ENCODE measurements around the gene CEBPG.

The CEBPG gene

GRCh38 chr19:33392341-33393285, 19.1 kb downstream of the CEBPG start:
- no peaks in the 10 kb centered on the region for H3K9me3 ChIP-seq (ENCODE audit: control insufficient read depth in 5 of 5, low read length in 5 of 5)
- H3K27ac ChIP-seq (ENCODE audit: low read depth, low read length) = peak overlapping the region; percentile 63
- no peaks in the 10 kb centered on the region for H3K27me3 ChIP-seq (ENCODE audit: control insufficient read depth in 5 of 5, insufficient read depth in 4 of 5, low read length in 5 of 5)
- H3K36me3 ChIP-seq (ENCODE audit: control insufficient read depth in 5 of 5, insufficient read depth in 5 of 5, low read length in 5 of 5) = peaks cover 0 to 11% (median under 1%) of the 10 kb centered on the region in 5 donors
- no peak overlapping the region for H3K4me3 ChIP-seq (ENCODE audit: low read depth in 1 of 5, low read length in 5 of 5)
- peaks cover 33 to 98% (median 97%) of the 10 kb centered on the region in 5 donors for H3K4me1 ChIP-seq (ENCODE audit: control insufficient read depth in 5 of 5, insufficient read depth in 5 of 5, low read length in 5 of 5)
- no peak overlapping the region for H3K9ac ChIP-seq (ENCODE audit: low read length in 5 of 5)

- Histone ChIP-seq H3K36me3 (ENCODE audit: control insufficient read depth in 5 of 5, insufficient read depth in 5 of 5, low read length in 5 of 5) (peaks cover 0 to 7% (median 0%) of the 10 kb centered on the region in 5 donors), H3K4me3 (ENCODE audit: low read depth in 1 of 5, low read length in 5 of 5) (peak overlapping the region in 1 of 5 donors; percentile 38), H3K4me1 (ENCODE audit: control insufficient read depth in 5 of 5, insufficient read depth in 5 of 5, low read length in 5 of 5) (peaks cover 28 to 98% (median 95%) of the 10 kb centered on the region in 5 donors), H3K9ac (ENCODE audit: low read length in 5 of 5) (peak overlapping the region in 1 of 5 donors; percentile 51), H3K27me3 (ENCODE audit: control insufficient read depth in 5 of 5, insufficient read depth in 4 of 5, low read length in 5 of 5) (no peaks in the 10 kb centered on the region), H3K9me3 (ENCODE audit: control insufficient read depth in 5 of 5, low read length in 5 of 5) (no peaks in the 10 kb centered on the region), H3K27ac (ENCODE audit: low read depth, low read length) (peak overlapping the region; percentile 63)
Measured at GRCh38 chr19:33393286-33394005, 19.9 kb downstream of the CEBPG start.

GRCh38 chr19:33394006-33394722, 20.7 kb downstream of the CEBPG start:
- Histone ChIP-seq H3K9ac (ENCODE audit: low read length in 5 of 5) (peak overlapping the region in 1 of 5 donors; percentile 51), H3K4me3 (ENCODE audit: low read depth in 1 of 5, low read length in 5 of 5) (peak overlapping the region in 1 of 5 donors; percentile 38), H3K27ac (ENCODE audit: low read depth, low read length) (peak overlapping the region; percentile 63), H3K27me3 (ENCODE audit: control insufficient read depth in 5 of 5, insufficient read depth in 4 of 5, low read length in 5 of 5) (no peaks in the 10 kb centered on the region), H3K36me3 (ENCODE audit: control insufficient read depth in 5 of 5, insufficient read depth in 5 of 5, low read length in 5 of 5) (peaks cover 0 to 7% (median 0%) of the 10 kb centered on the region in 5 donors), H3K4me1 (ENCODE audit: control insufficient read depth in 5 of 5, insufficient read depth in 5 of 5, low read length in 5 of 5) (peaks cover 25 to 90% (median 87%) of the 10 kb centered on the region in 5 donors), H3K9me3 (ENCODE audit: control insufficient read depth in 5 of 5, low read length in 5 of 5) (no peaks in the 10 kb centered on the region)

- Histone ChIP-seq H3K36me3 (ENCODE audit: control insufficient read depth in 5 of 5, insufficient read depth in 5 of 5, low read length in 5 of 5) (peaks cover 0 to 13% (median 0%) of the 10 kb centered on the region in 5 donors), H3K9ac (ENCODE audit: low read length in 5 of 5) (peak overlapping the region in 1 of 5 donors; percentile 42), H3K4me1 (ENCODE audit: control insufficient read depth in 5 of 5, insufficient read depth in 5 of 5, low read length in 5 of 5) (peaks cover 25 to 83% (median 80%) of the 10 kb centered on the region in 5 donors), H3K27me3 (ENCODE audit: control insufficient read depth in 5 of 5, insufficient read depth in 4 of 5, low read length in 5 of 5) (no peaks in the 10 kb centered on the region), H3K27ac (ENCODE audit: low read depth, low read length) (peak overlapping the region; percentile 63), H3K4me3 (ENCODE audit: low read depth in 1 of 5, low read length in 5 of 5) (peak overlapping the region in 1 of 5 donors; percentile 4), H3K9me3 (ENCODE audit: control insufficient read depth in 5 of 5, low read length in 5 of 5) (no peaks in the 10 kb centered on the region)
Measured at GRCh38 chr19:33394723-33395560, 21.4 kb downstream of the CEBPG start.

- Histone ChIP-seq H3K27ac (ENCODE audit: low read depth, low read length) (peak overlapping the region; percentile 63), H3K36me3 (ENCODE audit: control insufficient read depth in 5 of 5, insufficient read depth in 5 of 5, low read length in 5 of 5) (peaks cover 0 to 17% (median 1%) of the 10 kb centered on the region in 5 donors), H3K27me3 (ENCODE audit: control insufficient read depth in 5 of 5, insufficient read depth in 4 of 5, low read length in 5 of 5) (no peaks in the 10 kb centered on the region), H3K9me3 (ENCODE audit: control insufficient read depth in 5 of 5, low read length in 5 of 5) (no peaks in the 10 kb centered on the region), H3K4me3 (ENCODE audit: low read depth in 1 of 5, low read length in 5 of 5) (peak overlapping the region in 1 of 5 donors; percentile 23), H3K4me1 (ENCODE audit: control insufficient read depth in 5 of 5, insufficient read depth in 5 of 5, low read length in 5 of 5) (peaks cover 22 to 73% (median 71%) of the 10 kb centered on the region in 5 donors), H3K9ac (ENCODE audit: low read length in 5 of 5) (no peak overlapping the region)
Measured at GRCh38 chr19:33395561-33396550, 22.3 kb downstream of the CEBPG start.

GRCh38 chr19:33396701-33397535, 23.4 kb downstream of the CEBPG start:
- H3K27me3 ChIP-seq (ENCODE audit: control insufficient read depth in 5 of 5, insufficient read depth in 4 of 5, low read length in 5 of 5) = no peaks in the 10 kb centered on the region
- H3K9me3 ChIP-seq (ENCODE audit: control insufficient read depth in 5 of 5, low read length in 5 of 5) = no peaks in the 10 kb centered on the region
- no peak overlapping the region for H3K27ac ChIP-seq (ENCODE audit: low read depth, low read length)
- H3K4me1 ChIP-seq (ENCODE audit: control insufficient read depth in 5 of 5, insufficient read depth in 5 of 5, low read length in 5 of 5) = peaks cover 17 to 63% (median 61%) of the 10 kb centered on the region in 5 donors
- peaks cover 0 to 22% (median 6%) of the 10 kb centered on the region in 5 donors for H3K36me3 ChIP-seq (ENCODE audit: control insufficient read depth in 5 of 5, insufficient read depth in 5 of 5, low read length in 5 of 5)
- peak overlapping the region in 1 of 5 donors; percentile 14 for H3K9ac ChIP-seq (ENCODE audit: low read length in 5 of 5)
- peak overlapping the region in 2 of 5 donors; percentile 18 to 26 for H3K4me3 ChIP-seq (ENCODE audit: low read depth in 1 of 5, low read length in 5 of 5)

GRCh38 chr19:33397536-33398360, 24.2 kb downstream of the CEBPG start:
- no peaks in the 10 kb centered on the region for H3K27me3 ChIP-seq (ENCODE audit: control insufficient read depth in 5 of 5, insufficient read depth in 4 of 5, low read length in 5 of 5)
- H3K4me1 ChIP-seq (ENCODE audit: control insufficient read depth in 5 of 5, insufficient read depth in 5 of 5, low read length in 5 of 5) = peaks cover 15 to 60% (median 53%) of the 10 kb centered on the region in 5 donors
- H3K27ac ChIP-seq (ENCODE audit: low read depth, low read length) = no peak overlapping the region
- no peaks in the 10 kb centered on the region for H3K9me3 ChIP-seq (ENCODE audit: control insufficient read depth in 5 of 5, low read length in 5 of 5)
- H3K4me3 ChIP-seq (ENCODE audit: low read depth in 1 of 5, low read length in 5 of 5) = no peak overlapping the region
- peak overlapping the region in 2 of 5 donors; percentile 14 to 47 for H3K9ac ChIP-seq (ENCODE audit: low read length in 5 of 5)
- H3K36me3 ChIP-seq (ENCODE audit: control insufficient read depth in 5 of 5, insufficient read depth in 5 of 5, low read length in 5 of 5) = peaks cover 0 to 22% (median 6%) of the 10 kb centered on the region in 5 donors

All from subcutaneous abdominal adipose tissue (tissue), 5 donors.